ENCODE results near the gene ATP2A1.

- TF ChIP-seq ZNF274 (IDR thresholded peaks at IDR 0.05; ENCODE audit: low read depth, low read length), result no peak
- TF ChIP-seq YY1 (IDR thresholded peaks at IDR 0.05; ENCODE audit: insufficient read depth, insufficient read length), result no peak
- TF ChIP-seq SUZ12 (IDR thresholded peaks at IDR 0.05; ENCODE audit: extremely low read depth, insufficient read depth, insufficient read length), result no peak
Observed at GRCh38 chr16:28872952-28873351, 5.3 kb upstream of the ATP2A1 start.

Measured in NT2/D1 (cell line).